HG02938 (cell line): Measurements from ENCODE around the gene RUNX3.

Experiments used
- ATAC-seq: cut with Tn5 transposase; IDR thresholded peaks from one replicate; pipeline ENCODE4 v1.9.1; 2021; ENCODE audit warnings: mild to moderate bottlenecking, moderate library complexity; ENCODE audit not compliant: unreplicated experiment

The RUNX3 gene

GRCh38 chr1:24963943-24964693, 34.0 kb upstream of the RUNX3 start:
- no peak for ATAC-seq

- ATAC-seq = no peak
These were observed 33.2 kb upstream of the RUNX3 start for GRCh38 chr1:24963099-24963872.

GRCh38 chr1:24961961-24962861, 32.1 kb upstream of the RUNX3 start:
- no peak for ATAC-seq

- ATAC-seq = no peak
These were observed 31.3 kb upstream of the RUNX3 start for GRCh38 chr1:24961334-24961733.

DNA sequence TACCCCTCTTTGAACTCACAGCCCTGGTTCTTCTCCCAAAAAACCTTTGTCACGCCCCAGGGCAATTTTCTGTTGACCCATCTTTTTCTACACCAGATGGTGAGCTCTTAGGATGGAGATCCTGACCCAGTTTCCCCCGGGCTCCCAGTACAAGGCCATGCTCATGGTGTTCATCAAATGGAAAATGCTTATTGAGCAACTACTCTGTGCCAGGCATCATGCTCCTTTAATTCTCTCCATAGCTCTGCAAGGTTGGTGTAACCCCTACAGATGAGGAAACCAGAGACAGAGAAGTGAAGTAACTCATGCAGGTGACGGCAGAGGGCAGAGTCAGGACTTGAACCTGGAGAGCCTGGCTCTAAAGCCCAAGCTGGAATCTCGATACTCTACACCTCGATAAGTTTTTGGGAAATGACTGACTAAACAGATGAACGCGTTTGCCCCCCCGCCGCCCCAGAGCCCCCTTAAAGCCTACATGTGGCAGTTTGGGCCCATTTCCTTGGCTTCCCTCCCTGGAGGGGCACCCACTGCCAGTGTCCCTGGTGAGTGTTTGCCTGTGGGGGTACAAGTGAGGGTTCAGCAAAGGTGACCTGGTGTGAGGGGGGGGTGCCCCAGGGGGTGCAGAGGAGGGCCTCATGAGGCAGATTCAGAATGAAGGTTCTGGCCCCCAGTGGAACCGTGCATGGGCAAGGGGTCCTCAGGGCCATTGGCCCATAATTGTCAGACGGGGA, 30.2 kb upstream of the RUNX3 start:
- no peak for ATAC-seq

DNA sequence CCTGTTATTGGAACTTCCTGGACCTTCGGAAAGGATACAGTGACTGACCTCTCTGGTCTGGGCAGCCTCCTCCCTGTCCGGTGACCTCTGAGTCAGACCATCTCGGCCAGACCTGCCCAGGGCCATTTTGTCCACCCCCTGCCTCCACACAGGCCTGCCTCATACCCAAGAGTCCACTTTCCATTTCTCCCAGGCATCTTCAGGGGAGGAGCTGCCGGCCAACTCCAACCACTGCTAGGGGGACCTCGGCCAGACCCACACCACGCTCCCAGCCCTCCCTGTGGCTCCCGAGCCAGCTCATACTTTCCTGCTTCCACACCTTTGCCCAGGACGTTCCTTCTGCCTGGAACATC, 29.5 kb upstream of the RUNX3 start:
- ATAC-seq = no peak

- no peak for ATAC-seq
These were observed 28.9 kb upstream of the RUNX3 start for GRCh38 chr1:24958766-24959622.

- ATAC-seq = no peak
These were observed 28.0 kb upstream of the RUNX3 start for GRCh38 chr1:24957808-24958752.

DNA sequence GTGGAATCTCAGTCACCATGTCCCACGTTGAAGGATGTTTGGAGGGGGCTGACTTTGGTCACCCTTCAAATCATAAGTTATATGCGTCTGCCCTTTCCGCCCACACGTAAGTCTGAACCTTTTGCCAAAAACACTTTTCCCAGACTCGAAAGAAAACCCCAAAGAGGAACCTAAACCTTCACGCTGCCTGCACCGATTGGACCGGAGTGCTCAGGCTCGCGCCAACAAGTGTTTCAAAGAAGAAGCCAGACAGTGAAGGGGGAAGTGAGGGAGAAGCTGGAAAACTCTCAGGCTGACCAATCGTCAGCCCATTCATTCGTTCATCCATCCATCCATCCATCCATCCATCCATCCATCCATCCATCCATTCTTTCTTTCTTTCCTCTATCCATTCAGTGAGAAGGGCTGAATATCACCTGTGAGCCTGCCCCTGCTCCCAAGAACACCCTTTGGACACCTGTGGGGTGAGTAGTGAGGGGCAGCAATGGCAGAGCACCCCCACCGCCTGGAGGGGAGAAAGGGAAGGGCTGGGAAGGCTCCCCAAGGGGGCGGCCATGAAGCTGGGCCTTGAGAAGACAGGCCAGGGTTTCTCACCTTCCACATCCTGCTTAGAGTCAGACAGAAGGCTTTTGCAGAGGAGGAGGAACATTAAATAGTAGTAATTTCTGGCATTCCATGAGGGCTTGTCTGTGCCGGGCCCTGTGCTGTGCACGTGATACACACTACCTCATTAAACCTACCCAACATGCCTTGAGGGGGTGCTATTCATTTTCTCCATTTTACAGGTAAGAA, 27.1 kb upstream of the RUNX3 start:
- no peak for ATAC-seq

DNA sequence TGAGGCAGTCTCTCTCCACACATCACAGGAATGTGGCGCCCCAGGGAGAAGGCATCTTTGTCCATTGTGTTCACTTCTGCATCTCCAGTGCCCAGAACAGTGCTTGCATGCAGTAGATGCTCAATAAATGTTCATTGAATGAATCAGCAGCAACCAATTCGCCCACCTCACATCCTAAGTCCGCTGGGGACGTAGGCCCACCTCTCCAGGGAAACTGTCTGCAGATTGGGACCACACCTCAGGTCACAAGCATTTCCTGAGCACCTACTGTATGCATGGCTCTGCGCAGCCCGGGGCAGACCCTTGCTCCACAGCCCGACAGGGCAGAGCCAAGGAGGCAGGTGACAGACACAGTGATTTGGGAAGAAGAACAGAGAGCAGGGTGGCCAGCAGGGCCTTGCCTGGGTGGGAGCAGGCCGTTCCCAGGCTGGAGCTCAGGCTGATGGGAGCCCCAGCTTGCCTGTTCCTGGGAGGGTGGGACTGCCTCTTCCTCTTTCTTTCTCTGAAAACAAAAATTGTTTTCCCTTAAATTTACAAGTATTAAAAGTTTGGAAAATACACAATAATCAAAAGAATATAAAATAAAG, 25.8 kb upstream of the RUNX3 start:
- ATAC-seq = no peak

DNA sequence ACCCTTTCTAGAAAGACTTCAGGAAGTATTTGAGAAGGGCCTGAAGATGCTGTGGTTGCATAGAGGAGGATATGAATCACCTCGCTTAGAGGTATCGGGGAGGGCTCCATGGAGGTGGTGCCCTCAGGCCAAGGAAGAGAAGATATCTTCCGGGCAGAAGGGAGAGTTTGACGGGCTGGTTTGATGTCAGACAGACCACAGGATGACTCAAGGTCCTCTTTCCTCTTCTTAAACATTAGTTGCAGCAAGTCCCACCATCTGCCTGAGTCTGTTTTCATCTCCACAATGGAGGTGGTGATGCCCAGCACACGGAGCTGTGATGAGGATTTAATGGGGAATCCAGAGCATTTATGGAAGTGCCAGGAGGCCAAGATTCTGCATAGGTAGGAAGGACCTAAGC, 25.1 kb upstream of the RUNX3 start:
- no peak for ATAC-seq

- ATAC-seq = no peak
These were observed 24.6 kb upstream of the RUNX3 start for GRCh38 chr1:24954631-24955030.

DNA sequence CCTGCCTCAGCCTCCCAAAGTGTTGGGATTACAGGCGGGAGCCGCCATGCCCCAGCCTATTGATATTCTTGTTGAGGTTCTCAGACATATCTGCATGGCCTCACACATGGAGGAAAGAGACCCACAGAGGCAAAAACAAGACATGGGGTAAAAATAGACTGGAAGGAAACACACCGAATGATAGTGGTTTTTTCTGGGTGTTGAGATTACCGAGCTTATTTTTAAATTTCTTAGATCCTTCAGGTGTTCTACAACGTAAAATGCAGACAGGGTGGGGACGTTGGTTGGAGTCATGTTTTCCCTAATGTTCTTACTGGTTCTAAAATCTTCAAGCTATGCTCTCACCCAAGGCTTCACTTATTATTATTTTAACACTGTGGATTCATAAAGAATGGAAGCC, 23.9 kb upstream of the RUNX3 start:
- ATAC-seq = no peak

DNA sequence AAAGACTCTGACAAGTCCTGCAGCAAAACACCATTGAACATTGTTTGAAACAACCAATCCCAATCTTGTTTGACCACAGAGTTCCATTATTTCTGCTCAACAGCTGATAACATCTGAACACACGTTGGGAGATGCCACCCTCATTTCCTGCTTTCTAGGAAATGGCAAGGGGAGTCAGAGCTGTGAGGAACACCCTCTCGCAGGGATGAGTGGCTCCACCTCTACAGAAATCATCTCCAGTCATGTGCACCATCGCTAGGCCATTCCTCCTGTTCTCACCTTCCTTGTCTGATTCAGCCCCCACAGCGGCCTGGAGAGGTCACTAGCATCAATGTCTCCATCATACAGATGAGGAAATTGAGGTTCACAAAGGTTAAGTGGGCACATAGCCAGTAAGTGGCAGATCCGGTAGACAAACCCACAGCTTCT, 22.4 kb upstream of the RUNX3 start:
- no peak for ATAC-seq

DNA sequence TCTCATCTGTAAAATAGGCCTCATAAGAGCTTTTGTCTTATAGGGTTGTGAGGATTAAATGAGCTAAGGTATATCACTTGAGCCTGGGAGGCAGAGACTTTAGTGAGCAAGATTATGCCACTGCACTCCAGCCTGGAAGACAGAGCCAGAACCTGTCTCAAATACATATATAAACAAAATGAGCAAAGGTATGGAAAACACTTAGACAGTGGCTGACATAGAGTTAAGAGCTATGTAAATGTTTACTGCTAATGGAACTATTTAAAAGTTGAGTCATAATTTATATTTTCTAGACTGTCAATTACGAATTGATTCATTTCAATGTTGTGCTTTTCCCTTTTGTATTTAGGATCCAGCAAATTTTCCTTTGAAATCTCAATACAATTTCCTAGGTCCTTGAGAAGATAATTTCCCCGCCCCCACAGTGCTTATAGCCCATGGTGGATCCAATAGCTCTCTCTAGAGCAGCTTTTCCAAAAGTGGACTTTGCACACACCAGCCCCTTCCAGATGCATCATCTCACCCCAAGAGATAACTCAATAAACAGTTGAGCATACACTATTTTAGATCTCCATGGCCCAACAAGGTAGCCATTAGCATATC, 21.8 kb upstream of the RUNX3 start:
- ATAC-seq = no peak

- ATAC-seq = no peak
These were observed 21.3 kb upstream of the RUNX3 start for GRCh38 chr1:24951337-24951736.

DNA sequence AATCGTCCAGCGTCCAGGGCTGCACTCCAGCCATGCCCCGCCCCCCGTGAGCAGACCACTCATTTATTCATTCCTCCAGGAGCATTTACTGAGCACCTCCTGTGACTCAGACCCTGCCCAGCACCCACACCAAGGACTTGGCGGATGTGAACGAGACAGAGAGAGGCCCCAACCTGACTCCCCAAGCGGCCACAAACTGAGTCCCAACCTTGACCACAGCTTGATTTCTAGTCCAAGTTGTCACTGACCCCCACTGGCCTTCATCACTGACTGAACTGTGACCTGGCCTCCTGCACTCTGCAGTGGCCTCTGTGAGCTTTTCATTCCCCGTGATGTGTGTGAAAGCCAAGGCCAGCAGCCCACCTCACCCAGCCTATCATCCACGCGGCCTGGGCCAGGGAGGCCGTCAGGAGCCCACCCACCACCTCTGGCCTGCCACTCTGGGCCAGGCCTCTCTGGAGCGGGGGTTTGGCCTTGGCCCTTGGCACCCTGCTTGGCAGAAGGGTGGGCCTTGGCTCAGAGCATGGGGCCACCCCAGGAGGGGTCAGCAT, 19.3 kb upstream of the RUNX3 start:
- ATAC-seq = no peak
